Activated gamma-delta T cell treated with Interleukin-2 at 50 U/mL for 16 hours (primary cell): ENCODE data around the gene ALOXE3.
"Not testable (repeated sequence)": the region's sequence is repeated elsewhere in the genome, so short reads cannot be mapped to it uniquely, and the experiment has no call there.

Experiments
- DNase-seq: peaks from one replicate; pipeline ENCODE4 v3.0.0-alpha.2; 2020

ALOXE3 gene

DNA sequence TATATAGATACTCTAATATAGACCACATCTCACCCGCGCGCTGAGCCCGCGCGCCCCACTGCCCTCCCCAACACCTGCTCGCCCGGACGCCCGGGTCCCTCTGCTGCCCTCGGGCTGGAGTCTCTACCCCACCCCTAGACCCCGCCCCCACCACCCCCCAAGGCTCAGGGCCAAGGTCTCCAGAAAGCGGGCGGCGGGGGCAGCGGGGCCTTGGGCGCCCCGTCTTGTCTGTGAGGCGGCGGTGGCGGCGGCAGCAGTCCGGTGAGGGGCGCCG, 3.0 kb upstream of the ALOXE3 start:
- no peak for DNase-seq

DNA sequence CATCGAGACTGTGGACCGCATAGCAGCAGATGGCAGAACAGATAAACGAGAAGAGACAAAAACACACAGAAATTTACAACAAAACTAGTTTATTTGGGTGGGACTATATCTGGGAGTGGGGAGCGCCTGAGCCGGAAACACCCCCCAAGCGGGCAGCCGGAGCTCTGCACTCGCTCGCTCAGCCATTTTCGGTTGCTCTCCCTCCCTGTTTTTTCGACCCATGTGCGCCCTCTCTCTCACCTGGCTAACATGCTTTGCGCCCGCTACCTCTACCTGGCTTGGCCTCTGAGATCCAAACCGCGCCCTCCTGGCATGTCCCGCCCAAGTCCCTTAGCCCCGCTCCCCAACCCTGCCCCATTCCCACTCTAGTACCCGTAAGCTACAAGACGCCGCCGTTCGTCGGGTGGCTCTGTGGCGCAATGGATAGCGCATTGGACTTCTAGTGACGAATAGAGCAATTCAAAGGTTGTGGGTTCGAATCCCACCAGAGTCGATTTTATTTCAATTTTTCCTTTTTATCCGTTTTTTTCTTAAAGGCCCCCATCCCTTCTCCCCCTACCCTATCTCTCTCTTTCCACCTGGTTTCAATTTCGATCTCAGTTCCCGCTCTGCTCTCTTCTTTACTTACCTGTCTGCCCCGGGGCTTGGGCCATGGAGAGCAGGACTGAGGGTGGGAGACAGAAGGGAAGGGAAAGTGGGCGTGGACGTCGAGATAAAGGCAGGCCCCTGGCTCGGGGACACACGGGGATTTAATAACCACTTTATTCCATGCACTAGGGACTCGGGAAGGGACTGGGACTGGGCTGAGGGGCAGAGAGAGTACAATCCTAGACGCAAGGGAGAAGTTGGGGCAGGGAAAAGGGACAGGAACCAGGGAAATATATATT, 2.4 kb upstream of the ALOXE3 start:
- DNase-seq: peak; percentile 43

GRCh38 chr17:8119581-8120519, 1.5 kb upstream of the ALOXE3 start:
- peak; percentile 77 for DNase-seq

GRCh38 chr17:8118769-8119580, 661 bp upstream of the ALOXE3 start:
- peak; percentile 79 for DNase-seq

GRCh38 chr17:8117367-8117979, 841 bp downstream of the ALOXE3 start:
- no peak for DNase-seq

DNA sequence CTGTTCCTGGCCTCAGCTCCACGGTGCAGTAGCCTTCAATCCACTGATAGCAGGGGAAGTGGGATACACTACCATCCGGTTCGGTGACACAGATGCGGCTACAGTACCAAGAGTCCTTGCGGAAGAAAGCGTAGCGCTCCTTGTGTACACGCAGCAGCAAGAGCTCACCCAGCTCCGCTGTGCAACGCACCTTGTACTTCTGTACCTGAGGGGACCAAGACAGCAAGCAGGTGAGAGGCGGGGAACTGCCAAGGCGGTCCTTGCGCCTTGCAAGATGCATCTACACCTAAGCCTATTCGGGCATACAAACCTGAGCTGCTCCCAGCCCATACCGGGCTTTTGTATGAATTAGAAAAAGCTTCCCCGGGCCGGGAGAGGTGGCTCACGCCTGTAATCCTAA, 1.5 kb downstream of the ALOXE3 start:
- no peak for DNase-seq

DNA sequence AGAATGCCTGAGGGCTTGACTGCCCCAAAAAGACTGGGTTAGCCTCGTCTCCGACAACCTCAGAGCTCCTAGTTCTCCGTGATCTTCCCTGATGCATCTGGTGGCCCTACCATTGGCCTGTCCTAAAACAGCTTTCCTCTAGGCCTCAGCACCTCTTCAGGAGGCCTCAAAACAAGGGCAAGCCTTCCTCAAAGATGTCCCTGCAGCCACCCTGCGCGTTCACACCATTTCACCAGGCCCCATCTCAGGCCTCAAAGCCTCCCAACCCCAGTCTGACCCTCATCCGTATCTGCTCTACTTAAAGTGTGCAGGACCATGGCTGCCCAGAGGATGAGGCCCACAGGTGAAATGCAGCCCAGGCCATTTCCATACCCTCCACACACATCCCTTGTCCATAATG, 7.4 kb downstream of the ALOXE3 start:
- DNase-seq: no peak

DNA sequence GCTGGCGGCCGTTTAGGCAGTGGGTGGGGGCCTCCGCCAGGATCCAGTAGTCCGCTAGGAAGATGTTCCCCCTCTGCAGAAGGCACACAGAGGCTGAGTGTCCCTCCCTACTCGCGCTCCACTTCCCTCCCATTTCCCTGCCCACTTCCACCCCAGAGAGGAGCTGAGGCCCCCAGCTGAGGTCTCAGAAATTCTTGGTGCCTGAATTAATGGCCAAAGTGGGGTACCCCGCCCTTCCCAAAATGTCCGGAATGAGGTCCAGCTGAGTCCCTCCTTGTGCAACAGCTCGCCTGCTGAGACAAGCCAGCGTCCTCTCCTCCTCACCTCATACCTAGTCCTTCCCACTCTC, 7.9 kb downstream of the ALOXE3 start:
- DNase-seq: no peak

- peak; percentile 80 for DNase-seq
Measured at GRCh38 chr17:8109661-8110455, 8.5 kb downstream of the ALOXE3 start.

GRCh38 chr17:8108972-8109660, 9.2 kb downstream of the ALOXE3 start:
- DNase-seq: no peak

GRCh38 chr17:8106980-8107379, 11.3 kb downstream of the ALOXE3 start:
- DNase-seq: not testable (repeated sequence)

- DNase-seq: no peak
Measured at GRCh38 chr17:8105957-8106398, 12.3 kb downstream of the ALOXE3 start.

GRCh38 chr17:8104911-8105310, 13.4 kb downstream of the ALOXE3 start:
- DNase-seq: no peak

GRCh38 chr17:8103549-8103948, 14.8 kb downstream of the ALOXE3 start:
- no peak for DNase-seq

GRCh38 chr17:8101721-8102120, 16.6 kb downstream of the ALOXE3 start:
- no peak for DNase-seq

- no peak for DNase-seq
Measured at GRCh38 chr17:8100763-8101162, 17.6 kb downstream of the ALOXE3 start.

GRCh38 chr17:8100111-8100510, 18.2 kb downstream of the ALOXE3 start:
- DNase-seq: no peak

GRCh38 chr17:8096541-8096940, 21.8 kb downstream of the ALOXE3 start:
- DNase-seq: no peak

GRCh38 chr17:8095361-8095760, 23.0 kb downstream of the ALOXE3 start:
- no peak for DNase-seq

DNA sequence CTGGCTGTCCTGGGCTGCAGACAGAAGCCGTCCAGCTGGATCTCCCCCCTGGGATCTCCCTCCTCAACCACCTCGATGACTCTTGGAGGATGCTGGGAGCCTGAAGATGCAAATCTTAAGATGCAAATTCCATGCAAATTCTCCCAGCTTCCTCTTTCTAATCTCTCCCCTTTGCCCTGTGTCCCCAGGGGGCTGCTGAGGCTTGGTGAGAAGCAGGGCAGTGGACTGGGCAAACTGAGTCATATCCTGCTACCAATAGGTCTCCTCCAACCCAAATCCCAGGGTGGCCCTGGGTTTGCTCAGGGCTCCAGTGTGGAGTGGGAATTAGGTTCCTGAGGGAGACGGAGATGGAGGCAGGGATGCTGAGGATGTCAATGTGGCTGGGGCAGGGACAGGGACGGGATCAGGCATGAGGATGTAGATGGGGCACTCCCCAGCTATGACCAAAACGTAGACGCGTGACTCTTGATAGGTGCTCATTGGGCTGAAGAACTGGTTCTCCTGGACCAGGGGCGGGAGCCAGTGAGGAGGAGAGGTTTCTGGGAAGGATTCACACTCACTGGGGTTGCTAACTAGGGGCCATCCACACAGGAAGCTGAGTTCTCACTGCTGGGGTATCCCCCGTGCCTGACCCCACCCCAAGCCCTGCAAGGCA, 27.2 kb downstream of the ALOXE3 start:
- DNase-seq: no peak

GRCh38 chr17:8089728-8090127, 28.6 kb downstream of the ALOXE3 start:
- no peak for DNase-seq
